ENCODE results near the gene VSIR.

The VSIR gene

DNA sequence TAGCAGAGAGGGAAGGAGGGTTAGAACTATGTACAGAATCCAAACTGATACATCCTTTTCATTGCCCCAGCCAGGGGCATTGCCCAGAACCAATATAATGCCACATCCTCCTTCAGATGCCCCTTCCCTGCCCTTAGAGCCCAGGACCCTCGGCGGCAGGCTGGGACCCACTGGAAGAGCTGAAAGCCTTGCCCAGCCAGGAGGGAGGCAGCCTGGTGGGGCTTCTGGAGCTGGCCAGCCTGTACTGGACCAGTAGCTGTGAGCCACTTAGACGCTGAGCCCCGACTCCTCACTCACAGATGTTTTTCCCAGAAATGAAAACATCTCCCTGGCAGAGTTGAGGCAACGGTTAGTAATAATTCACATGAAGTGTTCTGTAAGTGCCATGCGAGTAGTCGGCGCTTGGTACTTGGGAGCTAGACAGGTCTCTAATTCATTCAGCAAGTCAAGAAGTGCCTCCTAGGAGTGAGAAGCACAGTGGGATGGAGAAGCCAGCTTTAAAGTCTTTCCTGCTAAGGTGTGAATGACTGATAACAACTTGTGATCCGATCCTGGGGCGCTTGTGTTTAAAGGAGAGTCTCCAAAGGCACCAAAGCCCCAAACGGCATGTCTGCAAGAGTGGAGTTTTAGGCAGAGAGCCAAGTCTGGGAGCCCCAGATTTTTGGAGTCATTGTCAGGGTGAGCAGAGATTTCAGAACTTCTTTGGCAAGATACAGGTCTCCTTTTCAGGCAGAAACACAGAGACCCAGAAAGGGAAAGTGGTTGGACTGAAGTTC is 9.8 kb downstream of the VSIR start:
- DNase-seq (ENCODE audit: low read depth in 2 of 2), result no peak

- DNase-seq (ENCODE audit: low read depth in 2 of 2), result no peak
Observed at GRCh38 chr10:71762324-71762723, 11.0 kb downstream of the VSIR start.

GRCh38 chr10:71761541-71762113 is 11.7 kb downstream of the VSIR start:
- no peak for DNase-seq (ENCODE audit: low read depth in 2 of 2)

DNA sequence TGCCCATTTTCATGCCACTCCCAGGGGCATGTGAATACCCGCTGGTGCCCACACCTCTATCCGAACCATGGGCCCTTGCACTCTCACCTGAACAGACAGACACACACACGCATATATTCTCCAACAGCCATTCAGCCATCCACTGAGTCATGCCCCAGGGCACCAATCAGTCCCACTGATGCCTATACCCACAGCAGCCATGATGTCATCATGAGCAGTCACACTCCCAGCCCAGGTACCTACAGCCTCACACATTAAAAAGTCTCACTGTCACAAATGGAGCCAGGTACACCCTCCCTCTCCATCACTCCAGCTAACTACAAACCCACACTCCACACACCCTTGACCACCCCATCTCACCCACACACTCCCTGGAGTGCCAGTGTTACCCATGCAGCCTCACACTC is 12.2 kb downstream of the VSIR start:
- peak in 1 of 2 donors; percentile 53 for DNase-seq (ENCODE audit: low read depth in 2 of 2)

- no peak for DNase-seq (ENCODE audit: low read depth in 2 of 2)
Observed at GRCh38 chr10:71757399-71757922, 15.9 kb downstream of the VSIR start.

DNA sequence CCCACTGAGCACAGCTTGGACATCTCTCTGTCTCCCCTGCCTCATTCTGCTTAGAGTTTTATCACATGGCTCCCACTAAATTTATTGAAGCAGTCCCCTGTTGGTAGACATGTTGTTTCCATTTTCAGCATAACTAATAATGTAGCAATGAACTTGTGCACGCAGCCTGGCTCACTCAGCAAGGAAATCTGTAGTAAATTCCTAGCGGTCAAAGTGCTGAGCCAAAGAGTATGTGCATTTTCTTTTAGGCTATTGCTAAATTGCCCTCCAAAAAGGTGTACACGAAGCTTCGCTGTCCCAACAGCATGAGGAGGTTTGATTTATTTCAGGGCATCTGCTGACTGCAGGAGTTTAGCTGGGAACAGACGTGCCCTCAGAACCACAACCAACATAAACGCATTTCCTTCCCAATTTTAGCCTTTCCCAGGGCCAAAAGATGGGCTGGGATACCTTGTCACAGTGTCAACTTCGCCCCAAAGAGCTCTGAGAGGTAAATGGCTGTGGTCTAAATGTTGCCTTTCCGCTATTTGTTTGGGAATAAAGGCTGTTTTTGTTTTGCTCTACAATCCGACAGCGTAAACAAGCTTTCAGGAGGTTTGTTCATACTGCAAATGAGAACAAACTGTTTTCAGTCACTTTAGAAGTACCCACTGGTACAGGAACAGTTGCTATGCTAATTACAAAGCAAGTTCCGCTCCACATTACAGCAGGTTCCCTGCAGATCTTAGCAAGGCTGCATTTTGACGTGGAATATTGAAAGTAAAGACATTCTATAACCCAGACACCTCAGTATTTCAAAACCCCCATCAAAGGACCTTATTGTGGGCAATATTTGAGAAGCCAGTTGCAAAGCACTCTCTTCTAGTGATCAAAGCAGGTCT is 16.8 kb downstream of the VSIR start:
- DNase-seq (ENCODE audit: low read depth in 2 of 2), result no peak

DNA sequence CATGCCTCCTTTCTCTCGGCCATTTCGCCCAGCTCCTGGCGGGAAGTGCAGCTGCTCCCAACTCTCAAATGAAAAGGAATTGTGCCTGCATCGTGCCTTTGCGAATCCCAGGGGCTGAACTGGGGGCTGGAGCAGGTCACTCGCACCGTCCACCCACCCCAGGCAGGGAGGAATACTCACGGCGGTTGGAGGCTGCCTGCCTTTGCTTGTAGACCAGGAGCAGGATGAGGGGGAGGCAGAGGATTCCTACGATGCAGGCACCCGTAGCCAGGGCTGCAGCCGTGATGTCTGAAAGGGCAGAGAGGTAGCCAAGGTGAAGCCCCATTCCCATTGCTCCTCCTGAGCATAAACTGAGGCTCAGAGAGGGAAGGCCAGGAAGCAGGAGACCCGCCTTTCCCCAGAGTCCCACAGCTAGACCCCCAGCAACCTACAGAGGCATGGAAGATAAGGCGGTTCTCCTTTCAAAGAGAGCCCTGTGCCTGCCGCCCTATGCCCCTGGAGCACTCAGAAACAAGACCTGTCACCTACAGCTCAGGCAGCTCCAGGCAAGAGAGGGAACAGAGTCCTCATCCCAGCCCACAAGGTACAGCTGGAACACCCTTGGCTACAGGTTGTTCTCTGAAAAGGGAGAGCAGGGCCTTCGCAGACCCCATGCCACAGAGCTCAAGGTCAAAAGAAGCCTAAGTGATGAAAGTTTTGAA is 18.0 kb downstream of the VSIR start:
- DNase-seq (ENCODE audit: low read depth in 2 of 2), result no peak

- no peak for DNase-seq (ENCODE audit: low read depth in 2 of 2)
Observed at GRCh38 chr10:71754562-71754961, 18.8 kb downstream of the VSIR start.

- DNase-seq (ENCODE audit: low read depth in 2 of 2), result no peak
Observed at GRCh38 chr10:71753960-71754505, 19.3 kb downstream of the VSIR start.

DNA sequence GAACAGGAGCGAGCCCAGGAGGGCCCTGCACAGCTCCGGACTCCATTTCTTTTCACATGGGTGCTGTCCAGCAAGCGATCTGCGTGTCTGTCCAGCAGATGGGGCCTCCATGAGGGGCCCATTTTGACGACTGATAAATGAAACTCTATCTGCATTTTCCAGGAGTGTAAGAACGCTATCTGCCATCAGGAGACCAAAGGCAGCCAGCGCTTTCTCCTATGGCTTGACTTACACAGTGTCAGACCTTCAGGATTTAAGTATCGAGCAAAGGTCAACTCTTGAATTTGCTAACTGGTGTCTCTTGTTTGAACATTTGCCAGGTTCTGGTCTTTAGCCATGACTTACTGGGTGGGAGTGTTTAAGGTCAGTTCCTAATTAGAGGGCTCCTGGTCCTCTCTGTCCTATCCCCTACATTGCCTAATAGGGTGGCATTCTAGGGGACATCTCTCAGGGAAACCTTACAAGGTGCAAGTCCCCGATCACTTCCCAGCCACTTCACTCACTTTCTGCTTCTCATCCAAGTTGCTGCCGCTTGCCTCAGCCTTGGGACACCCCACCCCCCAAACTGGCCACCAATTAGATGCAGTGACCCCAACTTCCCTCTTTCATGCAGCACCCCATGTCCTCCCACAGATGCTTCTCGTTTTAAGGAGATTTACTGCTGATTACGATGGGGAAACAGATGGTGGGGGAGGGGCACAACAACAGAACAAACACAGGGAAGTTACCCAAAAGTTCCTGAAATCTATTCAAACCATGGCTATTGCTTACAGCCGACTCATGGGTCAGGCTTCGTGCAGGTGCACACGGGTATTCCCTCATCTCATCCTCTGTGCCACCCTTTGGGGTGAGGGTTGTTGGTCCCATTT is 20.0 kb downstream of the VSIR start:
- DNase-seq (ENCODE audit: low read depth in 2 of 2), result no peak

GRCh38 chr10:71752391-71753090 is 20.8 kb downstream of the VSIR start:
- no peak for DNase-seq (ENCODE audit: low read depth in 2 of 2)

GRCh38 chr10:71751515-71752224 is 21.6 kb downstream of the VSIR start:
- no peak for DNase-seq (ENCODE audit: low read depth in 2 of 2)

DNA sequence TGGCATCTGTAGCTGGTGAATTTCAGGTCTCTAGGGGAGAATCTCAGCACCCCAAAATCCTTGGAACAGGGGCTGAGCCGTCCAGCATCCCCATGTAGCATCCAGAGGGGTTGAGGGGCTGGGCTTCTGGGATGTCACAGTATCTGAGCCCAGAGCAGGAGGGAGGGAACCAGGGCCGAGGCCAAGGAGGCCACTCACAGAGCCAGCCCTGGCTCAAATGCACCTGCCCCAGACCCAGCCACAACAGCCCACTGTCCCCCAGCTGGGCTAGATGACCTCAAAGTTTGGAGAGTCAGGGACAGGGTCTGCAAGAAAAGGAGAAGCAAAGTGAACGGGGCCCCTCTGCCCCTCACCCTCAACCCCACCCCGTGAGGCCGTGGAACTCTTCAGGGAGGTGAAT is 22.3 kb downstream of the VSIR start:
- DNase-seq (ENCODE audit: low read depth in 2 of 2), result no peak

- DNase-seq (ENCODE audit: low read depth in 2 of 2), result no peak
Observed at GRCh38 chr10:71750124-71750841, 23.0 kb downstream of the VSIR start.

- no peak for DNase-seq (ENCODE audit: low read depth in 2 of 2)
Observed at GRCh38 chr10:71749396-71749795, 23.9 kb downstream of the VSIR start.

DNA sequence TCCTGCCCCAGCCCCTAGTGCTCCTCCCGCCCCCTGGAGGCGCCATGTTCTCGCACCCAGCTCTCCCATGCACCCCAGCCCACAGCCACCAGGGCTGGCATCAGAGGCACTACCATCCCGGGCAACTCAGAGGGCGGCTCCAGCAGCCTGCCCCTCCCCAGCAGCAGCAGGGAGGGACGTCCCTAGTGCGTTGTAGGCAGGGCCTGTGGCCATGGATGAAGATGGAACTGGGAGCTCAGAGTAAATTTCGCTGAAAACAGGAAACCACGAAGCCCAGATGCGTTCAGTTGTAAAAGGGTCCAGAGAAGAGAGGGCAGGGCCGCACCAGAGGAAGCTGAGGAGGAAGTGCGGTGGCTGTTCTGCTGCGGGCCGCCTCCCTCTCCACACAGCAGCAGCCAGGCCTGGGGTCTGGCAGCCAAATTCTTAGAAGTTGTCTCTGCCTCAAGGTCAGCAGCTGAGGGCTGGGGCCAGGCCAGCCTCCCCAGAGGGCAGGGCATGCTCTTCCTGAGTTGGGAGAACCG is 24.6 kb downstream of the VSIR start:
- DNase-seq (ENCODE audit: low read depth in 2 of 2), result peak in 1 of 2 donors; percentile 47

- no peak for DNase-seq (ENCODE audit: low read depth in 2 of 2)
Observed at GRCh38 chr10:71747551-71748523, 25.5 kb downstream of the VSIR start.

Data from stimulated activated CD4-positive, alpha-beta T cell treated with anti-CD3 and anti-CD28 coated beads, Interleukin-1b, Interleukin-23, amount 100 ng/mL, for 4 hours (primary cell).